Lung (tissue), 12 donors: ENCODE results near the gene TOM1L2. TPM values are rescaled to one million over a fixed set of nuclear protein-coding genes. Genes with fewer than 3 reads are reported as not detected.

ENCODE experiments used
- ATAC-seq: fragments of 200-7000 bp; cut with Tn5 transposase; one replicate; pipeline ENCODE4 v1.9.1; 2020; ENCODE audit warnings: moderate number of reproducible peaks; ENCODE audit not compliant: insufficient read depth, low FRiP score
- DNase-seq, 3 donors: peaks; one replicate each; pipeline ENCODE4 v3.0.0-alpha.2; 2013 to 2017
- H3K27ac ChIP-seq, 2 donors: one replicate each; pipeline ENCODE4 v1.5.1; 2013; ENCODE audit warnings: mild to moderate bottlenecking in 2 of 2, moderate library complexity in 2 of 2, control low read depth in 1 of 2, inconsistent platforms in 1 of 2, low read depth in 1 of 2, low read length in 1 of 2
- H3K27me3 ChIP-seq, 3 donors: one replicate each; pipeline ENCODE4 v1.5.1; 2013; ENCODE audit warnings: low read length in 2 of 3; ENCODE audit not compliant: control insufficient read depth in 3 of 3, insufficient read depth in 3 of 3
- H3K36me3 ChIP-seq, 4 donors: one replicate each; pipeline ENCODE4 v1.5.1; 2013; ENCODE audit warnings: low read length in 4 of 4, mild to moderate bottlenecking in 1 of 4, moderate library complexity in 1 of 4; ENCODE audit not compliant: control insufficient read depth in 4 of 4, insufficient read depth in 4 of 4
- H3K4me1 ChIP-seq, 5 donors: one replicate each; pipeline ENCODE4 v1.5.1; 2013; ENCODE audit warnings: low read length in 5 of 5, mild to moderate bottlenecking in 2 of 5, moderate library complexity in 1 of 5; ENCODE audit not compliant: control insufficient read depth in 5 of 5, insufficient read depth in 5 of 5
- H3K4me3 ChIP-seq: one replicate; pipeline ENCODE4 v1.5.1; 2013; ENCODE audit warnings: mild to moderate bottlenecking, control low read depth, moderate library complexity
- H3K9ac ChIP-seq, 2 donors: one replicate each; pipeline ENCODE4 v1.5.1; 2013; ENCODE audit warnings: low read length in 2 of 2, control low read depth in 1 of 2; ENCODE audit not compliant: insufficient read depth in 1 of 2
- H3K9me3 ChIP-seq, 4 donors: one replicate each; pipeline ENCODE4 v1.5.1; 2013; ENCODE audit warnings: low read length in 3 of 4, mild to moderate bottlenecking in 1 of 4, moderate library complexity in 1 of 4; ENCODE audit not compliant: control insufficient read depth in 4 of 4, insufficient read depth in 3 of 4
- CTCF ChIP-seq: IDR thresholded peaks from 2 replicates; pipeline ENCODE4 v1.5.1; 2012; ENCODE audit warnings: mild to moderate bottlenecking; ENCODE audit errors: control extremely low read depth, extremely low read depth
- WGBS, 2 donors: extraction: QIAGEN DNeasy Blood & Tissue Kit; methylation state at CpG; one replicate each; pipeline ENCODE4 v1.1.7; 2013; 5-methylcytosine and 5-hydroxymethylcytosine counted together
- polyA plus RNA-seq, 2 donors: library from polyadenylated mRNA; stranded (reverse); fragments of 200-250 nt; gene quantifications; one replicate each; pipeline ENCODE4 v1.2.1, GENCODE V29; 2013
- total RNA-seq, 2 donors: library from RNA; depleted of rRNA in 1 of 2; stranded (reverse); fragments of >200 nt in 1 of 2; gene quantifications; one replicate each; pipeline ENCODE4 v1.2.1, GENCODE V29; 2014 to 2021
- donor health status: control.
- donor health status: control.
- donor health status: Bipolar disorder and iron deficiency.
- donor health status: healthy.
- donor health status: DM: yes; HTN: yes; CAD: no.

The TOM1L2 gene
- total and polyA plus RNA-seq, 4 donors: 21.5 to 56.5 (median 35.8) TPM

DNA sequence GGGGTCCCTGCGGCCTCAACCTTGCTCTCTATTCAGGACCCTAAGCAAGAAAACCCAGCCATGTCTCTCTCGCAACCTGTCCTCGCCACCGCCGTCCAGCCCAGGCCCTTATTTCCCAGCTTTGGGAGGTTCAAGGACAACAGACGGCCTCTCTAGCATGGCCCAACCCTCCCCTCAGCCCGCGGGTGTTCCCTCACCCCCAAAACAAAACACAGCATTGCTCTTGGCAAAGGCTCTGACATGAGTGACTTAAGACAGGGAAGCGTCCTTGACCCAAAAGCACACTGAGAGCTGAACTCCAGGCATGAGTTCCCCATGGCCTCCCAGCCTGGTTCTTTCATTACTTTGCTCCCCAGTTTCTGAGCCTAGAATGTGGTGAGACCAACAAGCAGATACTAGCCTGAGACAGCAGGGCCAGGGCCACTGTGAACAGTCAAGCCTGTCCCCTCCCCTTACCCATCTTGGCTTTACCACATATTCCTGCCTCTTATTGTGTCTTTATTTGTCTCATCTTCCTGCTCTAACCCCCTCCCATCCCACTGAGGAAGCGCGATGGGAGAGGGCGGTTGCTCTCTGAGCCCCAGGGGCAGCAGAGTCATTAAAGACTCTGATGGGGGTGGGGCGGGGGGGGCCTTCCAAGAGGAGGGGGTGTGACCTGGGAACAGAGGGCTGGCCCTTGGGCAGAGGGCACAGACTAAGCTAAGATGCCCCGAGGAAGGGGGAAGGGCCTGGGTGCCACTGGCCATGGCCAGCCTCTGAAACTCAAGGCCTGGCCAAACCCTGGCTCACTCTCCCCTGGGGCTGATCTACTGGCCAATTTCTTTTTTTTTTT is 147.2 kb downstream of the TOM1L2 start:
- ATAC-seq (no peak), DNase-seq (peak in 1 of 3 donors; percentile 52)
- Histone ChIP-seq H3K27ac (peak overlapping the region; percentile 83 to 94), H3K4me1 (peaks cover 13 to 54% (median 15%) of the 10 kb centered on the region in 5 donors), H3K9ac (peak overlapping the region in 1 of 2 donors; percentile 32), H3K9me3 (no peaks in the 10 kb centered on the region), H3K4me3 (no peak overlapping the region), H3K36me3 (peaks cover 0 to 5% (median 0%) of the 10 kb centered on the region in 4 donors), H3K27me3 (no peaks in the 10 kb centered on the region)
- no peak for TF ChIP-seq CTCF
- WGBS, 2 donors: 38 to 46% methylated on average over 14 of the region's 14 CpGs

GRCh38 chr17:17824119-17824782 is 147.9 kb downstream of the TOM1L2 start:
- WGBS, 2 donors: 18 to 21% methylated on average over 11 of the region's 11 CpGs
- Histone ChIP-seq H3K36me3 (peaks cover 0 to 8% (median 0%) of the 10 kb centered on the region in 4 donors), H3K4me1 (peaks cover 13 to 58% (median 15%) of the 10 kb centered on the region in 5 donors), H3K9ac (peak overlapping the region in 1 of 2 donors; percentile 51), H3K27ac (peak overlapping the region; percentile 83 to 94), H3K9me3 (no peaks in the 10 kb centered on the region), H3K4me3 (no peak overlapping the region), H3K27me3 (no peaks in the 10 kb centered on the region)
- no peak for TF ChIP-seq CTCF
- ATAC-seq (no peak), DNase-seq (peak in 2 of 3 donors; percentile 37 to 40)

- TF ChIP-seq CTCF: no peak
- WGBS, 2 donors: 0 to 1% methylated on average over 51 to 69 of the region's 69 CpGs
- peak overlapping the region in 1 of 2 donors; percentile 51 for H3K9ac ChIP-seq
- DNase-seq: peak; percentile 90 to 95 (median 90)
- peak; percentile 94 for ATAC-seq
- H3K9me3 ChIP-seq: no peaks in the 10 kb centered on the region
- H3K36me3 ChIP-seq: peaks cover 0 to 14% (median 0%) of the 10 kb centered on the region in 4 donors
- no peaks in the 10 kb centered on the region for H3K27me3 ChIP-seq
- H3K4me1 ChIP-seq: peaks cover 13 to 61% (median 15%) of the 10 kb centered on the region in 5 donors
- peak overlapping the region; percentile 31 for H3K4me3 ChIP-seq
- peak overlapping the region; percentile 83 to 94 for H3K27ac ChIP-seq
Observed at GRCh38 chr17:17823433-17824118, 148.6 kb downstream of the TOM1L2 start.
